SHP77 (cell line): ENCODE results near the gene TMEM63B.
"Not testable (repeated sequence)": the region's sequence is repeated elsewhere in the genome, so short reads cannot be mapped to it uniquely, and the experiment has no call there.

Experiments used
- DNase-seq, 2 experiments: peaks; one replicate each; lab custom pipeline; 2025; lab: John Stamatoyannopoulos, UW

TMEM63B gene

DNA sequence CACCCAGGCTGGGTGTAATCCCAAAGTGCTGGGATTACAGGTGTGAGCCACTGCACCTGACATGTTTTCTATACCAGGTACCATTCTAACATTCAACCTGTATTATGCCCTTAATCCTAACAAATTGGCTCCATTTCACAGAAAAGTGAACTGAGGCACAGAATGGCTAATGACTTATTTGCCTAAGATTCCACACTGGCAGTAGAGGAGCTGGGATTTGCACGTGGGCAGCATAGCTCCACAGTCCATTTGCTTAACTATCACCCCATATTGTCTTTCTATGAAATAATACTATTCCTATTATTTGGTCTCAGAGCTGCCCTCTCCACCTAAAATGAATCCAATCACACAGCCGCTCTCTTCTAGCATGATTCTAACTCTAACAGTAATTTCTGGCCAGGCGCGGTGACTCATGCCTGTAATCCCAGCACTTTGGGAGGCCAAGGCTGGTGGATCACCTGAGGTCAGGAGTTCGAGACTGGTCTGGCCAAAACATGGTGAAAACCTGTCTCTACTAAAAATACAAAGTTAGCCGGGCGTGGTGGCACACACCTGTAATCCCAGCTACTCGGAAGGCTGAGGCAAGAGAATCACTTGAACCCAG is 66.1 kb downstream of the TMEM63B start:
- no peak for DNase-seq

DNA sequence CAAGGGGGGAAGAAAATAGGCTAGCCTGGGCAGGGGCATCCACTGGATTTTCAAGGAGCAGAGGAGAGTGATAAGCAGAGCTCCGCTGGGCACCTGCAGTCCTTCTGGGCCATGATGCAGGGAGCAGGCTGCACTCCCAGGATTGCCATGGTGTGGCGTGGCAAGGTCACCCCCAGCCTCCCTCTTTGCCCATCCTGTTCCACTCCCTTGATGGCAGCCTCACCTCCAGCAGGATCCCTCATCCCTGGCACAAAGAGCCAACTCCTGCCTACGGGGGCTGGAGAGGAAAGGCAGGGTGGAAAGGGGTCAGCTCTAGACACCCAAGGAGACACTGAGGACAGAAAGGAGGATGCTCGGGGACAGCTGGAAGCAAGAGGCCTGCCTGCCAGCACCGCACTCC is 67.0 kb downstream of the TMEM63B start:
- no peak for DNase-seq

DNA sequence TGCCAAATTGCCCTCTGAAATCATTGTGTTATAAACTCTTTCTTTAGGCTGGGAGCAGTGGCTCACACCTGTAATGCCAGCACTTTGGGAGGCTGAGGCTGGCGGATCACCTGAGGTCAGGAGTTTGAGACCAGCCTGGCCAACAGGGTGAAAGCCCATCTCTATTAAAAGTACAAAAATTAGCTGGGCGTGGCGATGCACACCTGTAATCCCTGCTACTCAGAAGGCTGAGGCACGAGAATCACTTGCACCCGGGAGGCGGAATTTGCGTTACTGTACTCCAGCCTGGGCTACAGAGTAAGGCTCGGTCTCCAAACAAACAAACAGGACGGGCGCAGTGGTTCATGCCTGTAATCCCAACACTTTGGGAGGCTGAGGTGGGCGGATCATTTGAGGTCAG is 69.0 kb downstream of the TMEM63B start:
- DNase-seq: not testable (repeated sequence)

DNA sequence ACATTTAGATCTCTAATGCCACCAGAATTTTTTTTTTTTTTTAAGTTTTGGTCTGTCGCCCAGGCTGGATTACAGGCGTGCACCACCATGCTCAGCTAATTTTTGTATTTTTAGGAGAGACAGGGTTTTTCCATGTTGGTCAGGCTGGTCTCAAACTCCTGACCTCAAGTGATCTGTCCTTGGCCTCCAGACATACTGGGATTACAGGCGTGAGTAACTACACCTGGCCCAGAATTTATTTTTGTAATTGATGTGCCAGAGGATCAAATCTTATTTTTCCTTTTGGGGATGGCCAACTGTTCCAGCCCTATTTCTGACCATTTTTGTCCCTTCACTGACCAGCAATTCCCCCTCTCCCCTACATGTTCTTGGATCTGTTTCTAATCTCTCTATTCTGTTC is 71.3 kb downstream of the TMEM63B start:
- no peak for DNase-seq

DNA sequence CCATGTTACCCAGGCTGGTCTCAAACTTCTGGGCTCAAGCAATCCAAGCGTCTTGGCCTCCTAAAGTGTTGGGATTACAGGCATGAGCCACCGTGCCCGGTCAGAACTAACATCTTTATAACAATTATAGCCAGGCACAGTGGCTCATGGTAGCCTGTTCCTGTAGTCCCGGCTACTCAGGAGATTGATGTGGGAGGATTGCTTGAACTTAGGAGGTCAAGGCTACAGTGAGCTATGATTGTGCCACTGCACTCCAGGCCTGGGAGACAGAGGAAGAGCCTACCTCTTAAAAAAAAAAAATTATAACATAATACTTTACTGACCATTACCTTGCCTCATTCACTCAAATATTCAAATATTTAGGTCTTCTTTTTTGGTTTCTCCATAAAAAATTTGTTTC is 72.5 kb downstream of the TMEM63B start:
- no peak for DNase-seq

DNA sequence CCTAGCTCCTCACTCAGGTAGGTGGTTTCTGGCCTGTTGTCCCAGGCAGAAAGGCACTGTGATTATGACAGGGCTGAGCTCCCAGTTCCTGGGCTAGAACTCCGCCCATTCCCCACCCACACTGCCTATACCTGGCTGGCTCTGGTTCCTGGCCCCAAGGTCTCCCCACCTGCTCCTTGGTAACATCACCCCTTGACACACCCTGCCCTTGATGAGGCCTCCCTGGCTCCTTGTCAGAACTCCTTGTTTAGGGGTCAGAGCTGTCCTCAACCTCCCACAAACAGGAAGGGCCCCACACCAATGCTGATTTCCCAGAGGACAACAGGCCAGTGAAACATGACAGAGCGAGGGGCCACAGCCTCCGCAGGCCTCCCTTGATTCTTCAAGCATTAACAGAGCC is 73.8 kb downstream of the TMEM63B start:
- DNase-seq: no peak

DNA sequence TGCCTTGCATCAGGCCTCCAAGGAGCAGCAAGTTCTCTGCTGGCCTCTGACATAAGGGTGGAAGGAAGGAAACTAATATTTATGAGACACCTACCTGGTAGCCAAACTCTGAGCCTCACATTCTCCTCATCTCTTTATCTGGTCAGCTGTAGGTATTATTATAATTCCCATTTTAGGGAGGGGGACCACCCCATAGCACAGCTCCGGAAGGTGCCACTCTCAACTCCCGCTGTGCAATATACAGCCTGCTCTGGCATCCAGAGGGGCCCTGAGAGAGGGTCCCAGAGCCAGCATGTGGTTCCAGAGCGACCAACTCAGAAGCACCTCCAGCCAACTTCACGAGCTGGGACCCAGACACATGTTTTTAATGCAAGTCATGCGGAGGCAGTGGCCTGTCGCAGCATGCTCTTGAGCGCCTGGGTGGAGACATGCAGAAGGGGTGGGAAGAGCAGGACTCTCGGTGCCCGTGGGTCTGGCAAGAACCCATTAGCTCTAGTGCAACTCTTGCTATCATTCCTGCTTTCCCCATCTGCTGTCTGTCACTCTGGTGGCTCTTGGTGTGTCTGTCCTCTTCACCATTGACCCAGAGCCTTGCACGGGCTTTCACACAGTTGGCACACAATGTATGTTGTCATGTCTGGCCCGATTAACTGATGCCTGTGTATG is 74.4 kb downstream of the TMEM63B start:
- no peak for DNase-seq

DNA sequence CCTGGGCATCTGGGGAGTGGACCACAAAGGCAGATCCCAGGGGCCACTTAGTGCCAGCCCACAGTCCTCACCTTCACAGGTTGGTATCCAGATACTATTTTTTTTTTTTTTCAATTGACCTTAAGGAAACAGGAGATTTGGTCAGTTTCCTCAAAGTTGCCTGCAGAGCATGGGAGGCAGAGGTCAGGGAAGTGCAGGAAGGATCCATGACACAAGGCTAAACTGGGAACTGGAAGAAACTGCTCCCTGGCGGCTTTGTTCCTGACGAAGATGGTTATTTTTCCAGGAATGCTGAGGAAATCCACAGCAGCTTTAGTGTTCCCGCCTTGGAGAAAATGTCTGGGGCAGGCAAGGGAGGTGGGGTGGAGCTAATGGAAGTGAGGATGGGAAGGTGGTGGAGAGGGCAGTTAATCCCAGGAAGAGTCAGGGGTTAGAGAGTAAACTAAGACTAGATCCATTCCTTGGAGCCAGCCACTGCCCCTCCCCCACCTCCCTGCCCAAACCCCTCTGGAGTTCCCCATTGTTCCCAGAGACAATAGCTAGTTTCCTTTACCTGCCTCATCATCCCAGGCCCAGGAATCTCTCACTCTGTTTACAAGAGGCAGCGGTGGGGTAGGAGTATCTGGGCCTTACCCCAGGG is 75.1 kb downstream of the TMEM63B start:
- DNase-seq: no peak

DNA sequence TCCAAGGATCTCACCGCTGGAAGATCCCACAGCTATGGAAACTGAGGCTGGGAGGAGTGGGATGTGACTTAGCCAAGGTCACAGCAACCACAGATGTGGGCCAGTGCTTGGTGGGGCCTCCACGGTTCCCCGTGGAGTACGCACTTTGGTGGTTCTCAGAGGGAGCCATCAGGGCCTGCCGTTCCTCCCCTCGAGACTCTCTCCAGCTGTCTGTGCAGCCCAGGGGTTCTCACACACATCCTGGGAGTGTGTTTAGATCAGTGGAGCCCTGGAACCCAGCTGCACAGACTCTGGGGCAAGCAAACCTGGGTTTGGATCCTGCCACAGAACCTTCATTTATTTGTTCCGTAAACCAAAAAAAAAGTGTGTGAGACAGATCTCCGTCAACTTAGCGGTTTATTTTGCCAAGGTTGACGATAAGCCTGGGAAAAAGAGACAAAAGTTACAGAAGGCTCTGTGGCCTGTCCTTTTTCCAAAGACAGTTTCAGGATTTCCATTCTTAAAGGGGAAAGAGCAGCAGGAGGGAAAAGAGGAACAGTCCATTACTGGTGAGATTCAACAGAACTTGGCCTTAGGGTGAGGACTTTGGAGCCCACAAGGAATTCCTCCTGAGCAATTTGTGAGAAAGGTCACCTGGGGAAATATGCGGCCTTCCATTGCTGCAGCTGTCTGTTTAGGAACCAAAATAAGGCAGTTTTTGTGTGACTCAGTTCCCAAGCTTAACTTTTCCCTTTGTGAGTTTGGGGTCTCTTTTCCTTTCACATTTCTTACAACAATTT is 75.8 kb downstream of the TMEM63B start:
- no peak for DNase-seq

DNA sequence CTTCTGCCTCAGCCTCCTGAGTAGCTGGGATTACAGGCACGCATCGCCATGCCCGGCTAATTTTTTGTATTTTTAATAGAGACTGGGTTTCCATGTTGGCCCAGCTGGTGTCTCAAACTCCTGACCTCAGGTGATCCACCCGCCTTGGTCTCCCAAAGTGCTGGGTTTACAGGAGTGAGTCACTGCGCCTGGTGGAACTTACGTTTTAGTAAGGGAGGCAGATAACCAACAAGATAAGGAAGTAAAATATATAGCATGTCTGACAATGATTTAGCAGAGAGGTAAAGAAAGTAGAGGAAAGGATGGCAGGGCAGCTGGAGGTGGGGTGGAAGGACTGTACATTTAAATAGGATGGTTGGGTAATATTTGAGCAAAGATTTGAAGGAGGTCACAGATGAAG is 76.6 kb downstream of the TMEM63B start:
- DNase-seq: no peak
